GM21528 (cell line): ENCODE results near the gene BRD3.

Experiments used
- ATAC-seq: cut with Tn5 transposase; IDR thresholded peaks from one replicate; pipeline ENCODE4 v1.9.1; 2021; ENCODE audit warnings: mild to moderate bottlenecking, moderate library complexity; ENCODE audit not compliant: unreplicated experiment, low FRiP score

Gene BRD3

DNA sequence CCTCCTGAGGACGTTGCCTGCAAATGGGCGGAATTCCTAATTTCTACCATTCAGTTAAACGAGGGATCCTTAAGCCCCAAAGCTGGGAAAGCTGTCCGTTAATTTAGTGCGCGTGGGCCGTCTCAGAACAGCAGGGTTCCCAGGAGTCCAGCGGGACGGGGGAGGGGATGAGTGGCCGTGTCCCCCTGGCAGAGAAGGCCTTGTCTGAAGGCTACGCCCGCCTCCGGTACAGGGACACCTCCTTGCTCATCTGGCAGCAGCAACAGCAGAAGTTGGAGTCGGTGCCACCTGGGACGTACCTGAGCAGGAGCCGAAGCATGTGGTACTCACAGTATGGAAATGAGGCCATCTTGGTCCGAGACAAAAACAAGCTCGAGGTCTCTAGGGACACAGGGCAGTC lies 41.2 kb downstream of the BRD3 start:
- ATAC-seq, result no peak

GRCh38 chr9:134025606-134026541 lies 42.0 kb downstream of the BRD3 start:
- peak; percentile 53 for ATAC-seq

GRCh38 chr9:134024828-134025605 lies 42.8 kb downstream of the BRD3 start, which contains the start of gene BRD3OS:
TSS of gene BRD3OS (plus strand) at chr9:134025481. CDS start at chr9:134026748, 1,267 bp downstream.
- peak; percentile 68 for ATAC-seq

DNA sequence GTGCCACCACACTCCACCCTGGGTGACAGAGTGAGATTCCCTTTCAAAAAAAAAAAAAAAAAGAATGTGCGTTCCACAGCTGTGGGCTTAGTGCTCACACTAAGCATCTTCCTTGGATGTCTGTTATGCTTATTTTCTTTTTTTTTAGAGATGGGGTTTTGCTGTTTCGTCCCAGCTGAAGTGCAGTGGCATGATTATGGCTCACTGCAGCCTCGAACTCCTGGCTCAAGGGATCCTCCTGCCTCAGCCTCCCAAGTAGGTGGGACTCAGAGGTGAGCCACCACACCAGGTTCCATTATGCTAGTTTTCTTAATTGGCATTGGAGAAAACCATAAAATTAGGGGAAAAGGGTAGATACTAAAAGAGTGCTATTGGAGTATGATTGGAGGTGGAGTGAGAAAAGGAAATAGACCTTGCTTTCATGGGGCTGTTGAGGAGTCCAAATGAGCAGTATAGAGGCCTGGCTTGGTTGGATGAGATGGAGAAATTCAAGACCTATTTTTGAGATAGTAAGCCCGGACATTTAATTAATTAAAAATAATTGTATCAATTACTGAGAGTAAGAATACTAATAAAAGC lies 43.5 kb downstream of the BRD3 start:
- ATAC-seq, result no peak

- ATAC-seq, result no peak
Measured at GRCh38 chr9:134014946-134015345, 52.9 kb downstream of the BRD3 start.

DNA sequence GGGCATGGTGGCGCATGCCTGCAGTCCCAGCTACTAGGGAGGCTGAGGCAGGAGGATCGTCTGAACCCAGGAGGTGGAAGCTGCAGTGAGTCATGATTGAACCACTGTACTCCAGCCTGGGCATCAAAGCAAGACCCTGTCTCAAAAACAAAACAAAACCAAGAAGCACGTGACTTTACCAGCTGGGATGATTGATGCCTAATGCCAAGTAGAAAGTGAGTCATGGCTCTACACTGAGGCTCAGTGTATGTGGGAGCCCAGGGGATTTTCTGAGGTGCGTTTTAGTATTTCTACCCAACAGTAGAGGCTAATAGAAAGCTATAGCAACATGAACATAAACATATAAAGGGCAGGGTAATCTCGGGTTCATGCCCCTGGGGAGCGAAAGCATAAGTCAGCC lies 56.4 kb downstream of the BRD3 start:
- no peak for ATAC-seq

GRCh38 chr9:134010310-134011173 lies 57.3 kb downstream of the BRD3 start:
- no peak for ATAC-seq

- ATAC-seq, result no peak
Measured at GRCh38 chr9:134007571-134007970, 60.3 kb downstream of the BRD3 start.

GRCh38 chr9:134007150-134007549 lies 60.7 kb downstream of the BRD3 start:
- ATAC-seq, result no peak

- no peak for ATAC-seq
Measured at GRCh38 chr9:134005381-134005780, 62.4 kb downstream of the BRD3 start.

- ATAC-seq, result no peak
Measured at GRCh38 chr9:134004881-134005280, 62.9 kb downstream of the BRD3 start.

DNA sequence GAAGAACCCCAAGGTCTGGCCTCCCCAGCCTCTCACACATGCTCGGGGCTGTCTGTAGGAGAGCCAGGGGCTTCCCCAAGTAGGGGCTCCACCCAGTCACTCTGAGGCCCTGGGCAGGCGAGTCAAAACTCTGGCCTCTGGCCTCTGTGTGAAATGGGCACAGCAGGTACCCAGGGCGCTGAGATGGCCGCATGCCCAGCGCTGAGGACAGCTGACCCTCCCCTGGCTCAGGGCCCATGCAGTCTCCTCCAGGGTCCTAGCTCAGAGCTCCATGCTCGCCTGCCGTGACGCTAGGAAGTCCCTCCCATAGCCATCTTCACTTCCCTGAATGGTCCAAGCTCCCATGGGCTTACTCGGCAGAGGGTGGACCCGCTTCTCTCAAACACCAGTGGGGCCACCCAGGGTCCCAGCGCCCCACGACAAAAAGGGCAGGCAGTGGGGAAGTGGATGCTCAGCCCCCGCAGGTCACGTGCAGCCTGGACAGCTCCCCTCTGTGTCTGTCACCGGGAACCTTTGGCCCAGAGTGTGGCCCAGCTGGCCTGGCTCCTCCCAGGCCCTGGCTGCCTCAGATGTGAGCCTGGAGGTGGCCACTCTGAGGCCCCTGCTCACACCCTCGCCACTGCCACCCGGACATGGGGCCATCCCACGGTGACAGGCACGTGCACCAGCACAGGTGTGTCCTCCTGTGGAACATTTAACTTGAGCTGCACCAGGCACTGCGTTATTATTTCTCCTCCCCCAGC lies 63.5 kb downstream of the BRD3 start:
- ATAC-seq, result no peak

GRCh38 chr9:134003237-134003636 lies 64.6 kb downstream of the BRD3 start:
- no peak for ATAC-seq

- no peak for ATAC-seq
Measured at GRCh38 chr9:134002796-134003195, 65.0 kb downstream of the BRD3 start.

DNA sequence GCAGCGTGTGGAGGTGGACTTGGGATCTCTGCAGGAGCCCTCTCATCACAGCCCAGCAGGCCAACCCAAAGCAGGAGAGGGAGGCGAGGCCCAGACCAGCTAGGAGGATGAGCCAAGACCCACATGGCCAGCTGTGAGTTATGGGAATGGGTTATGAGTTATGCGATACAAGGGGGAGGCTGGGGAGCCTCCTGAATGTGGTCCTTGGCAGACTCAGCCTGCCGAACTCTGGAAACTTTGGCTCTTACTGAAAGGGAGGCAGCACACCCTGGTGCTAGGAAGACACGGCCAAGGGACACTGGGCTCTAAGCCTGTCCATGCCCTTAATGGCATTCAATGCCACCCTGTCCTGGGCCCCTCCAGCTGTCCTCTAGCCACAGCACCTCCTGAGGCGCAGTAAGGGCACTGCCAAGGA lies 68.0 kb downstream of the BRD3 start:
- no peak for ATAC-seq

GRCh38 chr9:133998915-133999595 lies 68.8 kb downstream of the BRD3 start:
- no peak for ATAC-seq

DNA sequence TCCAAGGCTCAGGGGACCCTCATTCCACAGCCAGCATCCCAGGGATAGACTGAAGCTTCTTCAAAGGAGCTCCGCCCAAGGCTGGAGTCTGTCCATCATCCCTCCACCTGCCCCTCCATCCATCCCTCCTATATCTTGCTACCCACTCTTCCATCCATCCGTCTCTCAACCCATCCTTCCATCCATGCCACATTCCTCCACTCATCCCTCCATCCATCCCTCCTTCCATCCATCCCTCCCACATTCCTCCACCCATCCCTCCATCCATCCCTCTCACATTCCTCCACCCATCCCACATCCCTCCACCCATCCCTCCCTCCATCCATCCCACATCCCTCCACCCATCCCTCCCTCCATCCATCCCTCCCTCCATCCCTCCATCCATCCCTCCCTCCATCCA lies 70.2 kb downstream of the BRD3 start:
- no peak for ATAC-seq

DNA sequence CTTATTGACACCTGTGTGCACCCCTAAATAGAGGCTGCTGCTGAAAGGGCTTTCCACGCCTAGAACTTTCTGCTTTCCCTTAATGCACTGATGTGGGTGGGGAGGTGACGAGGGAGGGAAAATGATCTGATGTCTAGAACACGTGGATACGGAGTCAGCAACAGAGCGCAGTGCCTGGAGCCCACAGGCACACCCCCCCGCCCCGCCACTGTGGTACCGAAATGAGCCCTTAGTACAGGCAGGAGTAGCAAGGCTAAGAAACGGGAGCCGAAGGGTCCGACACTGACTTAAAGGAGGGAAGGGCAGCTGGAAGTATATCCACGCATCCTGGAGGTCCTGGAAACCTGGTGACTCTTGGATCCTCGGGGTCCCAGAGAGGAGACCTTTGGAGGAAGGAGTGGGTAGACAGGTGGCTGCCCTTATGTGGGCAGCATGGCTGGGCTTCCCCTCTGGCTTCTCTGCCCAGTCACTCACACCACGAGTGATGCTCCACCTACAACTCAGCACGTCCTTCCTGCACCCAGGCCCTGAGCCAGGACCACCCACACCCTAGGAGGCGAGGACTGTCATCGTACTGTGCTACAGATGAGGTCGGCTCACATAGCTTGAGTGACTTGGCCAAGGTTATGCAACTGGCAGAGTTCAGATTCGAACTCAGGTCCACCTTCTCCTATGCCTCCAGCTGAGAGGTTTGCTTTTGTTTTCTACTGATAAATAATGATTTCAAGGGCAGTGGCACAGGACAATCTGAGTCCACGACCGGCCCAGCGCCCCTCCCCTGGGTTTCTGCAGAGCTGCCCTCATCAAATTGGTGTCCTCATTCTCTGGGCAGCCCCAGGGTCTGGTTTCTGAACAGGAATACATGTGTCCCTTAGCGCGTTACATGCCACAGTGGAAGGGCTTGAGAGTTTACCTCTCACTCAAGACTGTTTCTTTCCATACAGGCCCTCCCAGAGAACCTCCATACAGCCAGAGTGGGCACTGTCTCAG lies 71.0 kb downstream of the BRD3 start:
- no peak for ATAC-seq
